ENCODE data around the gene MALSU1. TPM values are rescaled to one million over a fixed set of nuclear protein-coding genes. Genes with fewer than 3 reads are reported as not detected.

The MALSU1 gene
- total and polyA plus RNA-seq, 2 of the 13 experiments (the other 11 are each of a cell fraction or from before 2014, with no cell fraction given) = 72.0 to 141 TPM

DNA sequence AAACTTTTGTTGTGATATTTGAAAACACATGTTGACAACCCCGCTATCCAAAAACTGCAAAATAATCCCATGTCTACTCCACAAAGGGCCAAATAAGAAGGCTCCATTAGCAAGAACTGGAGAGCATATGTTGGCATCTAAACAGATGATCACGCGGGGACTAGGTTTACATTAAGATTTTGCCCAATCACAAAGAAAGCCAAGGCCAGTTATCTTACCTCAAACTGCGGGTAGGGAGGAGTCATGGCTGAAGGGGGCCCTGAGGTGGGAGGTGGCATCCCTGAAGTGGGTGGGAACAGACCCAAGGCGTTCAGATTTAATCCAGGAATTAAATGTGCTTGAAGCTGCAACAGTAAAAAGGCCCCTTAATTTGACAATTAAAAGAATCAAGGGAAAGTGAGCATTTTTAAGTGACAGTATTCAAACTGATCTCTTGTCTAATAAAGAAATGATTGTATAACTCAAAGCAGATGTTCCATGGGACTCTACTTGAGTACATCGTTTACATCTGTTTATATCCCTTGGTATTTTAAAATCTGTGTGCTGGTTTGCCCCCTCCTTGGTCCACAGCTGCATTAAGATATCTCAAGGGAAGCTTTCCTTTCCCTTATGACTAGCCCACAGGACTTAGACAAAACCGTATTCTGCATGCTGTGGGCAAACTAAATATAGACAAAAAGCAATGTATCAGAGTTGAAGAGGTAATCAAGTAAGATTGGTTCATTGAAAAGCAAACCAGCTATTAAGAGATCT is 42.9 kb downstream of the MALSU1 start:
- Histone ChIP-seq H3K4me1 (ENCODE audit: insufficient read depth, low read length) (peaks cover 29% of the 10 kb centered on the region), H3K27ac (ENCODE audit: extremely low read length, insufficient read depth, low read length) (no peak overlapping the region), H3K4me3 (replicated peaks in 1 of 3; ENCODE audit: insufficient read depth in 1 of 3, low read depth in 2 of 3, low read length in 3 of 3) (no peak overlapping the region), H3K9me3 (ENCODE audit: low read length) (peaks cover 8% of the 10 kb centered on the region; the same call in 1 of the 2 replicates), H3K9ac (ENCODE audit: insufficient read depth, low read depth, low read length) (no peak overlapping the region), H3K27me3 (ENCODE audit: control insufficient read depth in 1 of 2, insufficient read depth in 2 of 2, low read length in 2 of 2) (no peaks in the 10 kb centered on the region), H4K20me1 (ENCODE audit: insufficient read depth, low read length) (no peaks in the 10 kb centered on the region), H3K4me2 (ENCODE audit: low read depth, low read length) (no peak overlapping the region), H2AFZ (ENCODE audit: low read length) (no peak overlapping the region), H3K79me2 (ENCODE audit: insufficient read depth, low read length) (no peaks in the 10 kb centered on the region), H3K36me3 (replicated peaks in 1 of 2; ENCODE audit: control insufficient read depth in 1 of 2, insufficient read depth in 2 of 2, low read length in 2 of 2) (peaks cover 17 to 79% of the 10 kb centered on the region in 2 experiments)
- ChIA-PET POLR2A (no interaction called here), CTCF (ENCODE audit: low intra/inter-chr PET ratio, low total read pairs) (no interaction called here)
- in situ Hi-C loops (cut with HindIII; ENCODE audit: extremely low pct_ligation_motif_present, low pct_unique_long_range_greater_than_20kb) (no loop called here), intact Hi-C loops (cut with micrococcal nuclease; ENCODE audit: unreplicated experiment) (no loop called here)
- BruUV-seq (replicated peaks) = no TSS peak
- FAIRE-seq = no peak
- DNase-seq (ENCODE audit: low spot score) = no peak
- WGBS (ENCODE audit: low lambda C conversion rate) = 95% methylated on average over 7 of the region's 7 CpGs
- ATAC-seq = no peak
- TF ChIP-seq, protein P1, sequence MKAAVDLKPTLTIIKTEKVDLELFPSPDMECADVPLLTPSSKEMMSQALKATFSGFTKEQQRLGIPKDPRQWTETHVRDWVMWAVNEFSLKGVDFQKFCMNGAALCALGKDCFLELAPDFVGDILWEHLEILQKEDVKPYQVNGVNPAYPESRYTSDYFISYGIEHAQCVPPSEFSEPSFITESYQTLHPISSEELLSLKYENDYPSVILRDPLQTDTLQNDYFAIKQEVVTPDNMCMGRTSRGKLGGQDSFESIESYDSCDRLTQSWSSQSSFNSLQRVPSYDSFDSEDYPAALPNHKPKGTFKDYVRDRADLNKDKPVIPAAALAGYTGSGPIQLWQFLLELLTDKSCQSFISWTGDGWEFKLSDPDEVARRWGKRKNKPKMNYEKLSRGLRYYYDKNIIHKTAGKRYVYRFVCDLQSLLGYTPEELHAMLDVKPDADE (CRISPR knock-in tag; IDR thresholded peaks at IDR 0.05) = no peak
- TF ChIP-seq, protein P2, sequence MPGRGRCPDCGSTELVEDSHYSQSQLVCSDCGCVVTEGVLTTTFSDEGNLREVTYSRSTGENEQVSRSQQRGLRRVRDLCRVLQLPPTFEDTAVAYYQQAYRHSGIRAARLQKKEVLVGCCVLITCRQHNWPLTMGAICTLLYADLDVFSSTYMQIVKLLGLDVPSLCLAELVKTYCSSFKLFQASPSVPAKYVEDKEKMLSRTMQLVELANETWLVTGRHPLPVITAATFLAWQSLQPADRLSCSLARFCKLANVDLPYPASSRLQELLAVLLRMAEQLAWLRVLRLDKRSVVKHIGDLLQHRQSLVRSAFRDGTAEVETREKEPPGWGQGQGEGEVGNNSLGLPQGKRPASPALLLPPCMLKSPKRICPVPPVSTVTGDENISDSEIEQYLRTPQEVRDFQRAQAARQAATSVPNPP (CRISPR knock-in tag; IDR thresholded peaks at IDR 0.05) = no peak
- TF ChIP-seq ZNF724P (CRISPR knock-in tag; IDR thresholded peaks at IDR 0.05; ENCODE audit: borderline replicate concordance) = no peak
- TF ChIP-seq NFATC3 (CRISPR knock-in tag; IDR thresholded peaks at IDR 0.05) = no peak
- TF ChIP-seq, protein P3, sequence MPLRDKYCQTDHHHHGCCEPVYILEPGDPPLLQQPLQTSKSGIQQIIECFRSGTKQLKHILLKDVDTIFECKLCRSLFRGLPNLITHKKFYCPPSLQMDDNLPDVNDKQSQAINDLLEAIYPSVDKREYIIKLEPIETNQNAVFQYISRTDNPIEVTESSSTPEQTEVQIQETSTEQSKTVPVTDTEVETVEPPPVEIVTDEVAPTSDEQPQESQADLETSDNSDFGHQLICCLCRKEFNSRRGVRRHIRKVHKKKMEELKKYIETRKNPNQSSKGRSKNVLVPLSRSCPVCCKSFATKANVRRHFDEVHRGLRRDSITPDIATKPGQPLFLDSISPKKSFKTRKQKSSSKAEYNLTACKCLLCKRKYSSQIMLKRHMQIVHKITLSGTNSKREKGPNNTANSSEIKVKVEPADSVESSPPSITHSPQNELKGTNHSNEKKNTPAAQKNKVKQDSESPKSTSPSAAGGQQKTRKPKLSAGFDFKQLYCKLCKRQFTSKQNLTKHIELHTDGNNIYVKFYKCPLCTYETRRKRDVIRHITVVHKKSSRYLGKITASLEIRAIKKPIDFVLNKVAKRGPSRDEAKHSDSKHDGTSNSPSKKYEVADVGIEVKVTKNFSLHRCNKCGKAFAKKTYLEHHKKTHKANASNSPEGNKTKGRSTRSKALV (CRISPR knock-in tag; IDR thresholded peaks at IDR 0.05) = no peak
- TF ChIP-seq ZBTB8A (CRISPR knock-in tag; IDR thresholded peaks at IDR 0.05; ENCODE audit: borderline replicate concordance, low read depth) = no peak
- TF ChIP-seq ZNF335 (CRISPR knock-in tag; IDR thresholded peaks at IDR 0.05) = no peak
- TF ChIP-seq, protein P4, sequence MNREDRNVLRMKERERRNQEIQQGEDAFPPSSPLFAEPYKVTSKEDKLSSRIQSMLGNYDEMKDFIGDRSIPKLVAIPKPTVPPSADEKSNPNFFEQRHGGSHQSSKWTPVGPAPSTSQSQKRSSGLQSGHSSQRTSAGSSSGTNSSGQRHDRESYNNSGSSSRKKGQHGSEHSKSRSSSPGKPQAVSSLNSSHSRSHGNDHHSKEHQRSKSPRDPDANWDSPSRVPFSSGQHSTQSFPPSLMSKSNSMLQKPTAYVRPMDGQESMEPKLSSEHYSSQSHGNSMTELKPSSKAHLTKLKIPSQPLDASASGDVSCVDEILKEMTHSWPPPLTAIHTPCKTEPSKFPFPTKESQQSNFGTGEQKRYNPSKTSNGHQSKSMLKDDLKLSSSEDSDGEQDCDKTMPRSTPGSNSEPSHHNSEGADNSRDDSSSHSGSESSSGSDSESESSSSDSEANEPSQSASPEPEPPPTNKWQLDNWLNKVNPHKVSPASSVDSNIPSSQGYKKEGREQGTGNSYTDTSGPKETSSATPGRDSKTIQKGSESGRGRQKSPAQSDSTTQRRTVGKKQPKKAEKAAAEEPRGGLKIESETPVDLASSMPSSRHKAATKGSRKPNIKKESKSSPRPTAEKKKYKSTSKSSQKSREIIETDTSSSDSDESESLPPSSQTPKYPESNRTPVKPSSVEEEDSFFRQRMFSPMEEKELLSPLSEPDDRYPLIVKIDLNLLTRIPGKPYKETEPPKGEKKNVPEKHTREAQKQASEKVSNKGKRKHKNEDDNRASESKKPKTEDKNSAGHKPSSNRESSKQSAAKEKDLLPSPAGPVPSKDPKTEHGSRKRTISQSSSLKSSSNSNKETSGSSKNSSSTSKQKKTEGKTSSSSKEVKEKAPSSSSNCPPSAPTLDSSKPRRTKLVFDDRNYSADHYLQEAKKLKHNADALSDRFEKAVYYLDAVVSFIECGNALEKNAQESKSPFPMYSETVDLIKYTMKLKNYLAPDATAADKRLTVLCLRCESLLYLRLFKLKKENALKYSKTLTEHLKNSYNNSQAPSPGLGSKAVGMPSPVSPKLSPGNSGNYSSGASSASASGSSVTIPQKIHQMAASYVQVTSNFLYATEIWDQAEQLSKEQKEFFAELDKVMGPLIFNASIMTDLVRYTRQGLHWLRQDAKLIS (CRISPR knock-in tag; IDR thresholded peaks at IDR 0.05) = no peak
- no peak for TF ChIP-seq IRF2 (CRISPR knock-in tag; IDR thresholded peaks at IDR 0.05)
- TF ChIP-seq HMGXB4 (CRISPR knock-in tag; IDR thresholded peaks at IDR 0.05; ENCODE audit: borderline replicate concordance in 1 of 2, low read depth in 1 of 2) = no peak
- TF ChIP-seq ZNF816 (CRISPR knock-in tag; IDR thresholded peaks at IDR 0.05; ENCODE audit: borderline replicate concordance) = no peak
- no peak for TF ChIP-seq ZZZ3 (CRISPR knock-in tag; IDR thresholded peaks at IDR 0.05; ENCODE audit: borderline replicate concordance)
- no peak for TF ChIP-seq ZNF253 (CRISPR knock-in tag; IDR thresholded peaks at IDR 0.05; ENCODE audit: borderline replicate concordance)
